ENCODE results near the gene UPB1.

UPB1 gene

DNA sequence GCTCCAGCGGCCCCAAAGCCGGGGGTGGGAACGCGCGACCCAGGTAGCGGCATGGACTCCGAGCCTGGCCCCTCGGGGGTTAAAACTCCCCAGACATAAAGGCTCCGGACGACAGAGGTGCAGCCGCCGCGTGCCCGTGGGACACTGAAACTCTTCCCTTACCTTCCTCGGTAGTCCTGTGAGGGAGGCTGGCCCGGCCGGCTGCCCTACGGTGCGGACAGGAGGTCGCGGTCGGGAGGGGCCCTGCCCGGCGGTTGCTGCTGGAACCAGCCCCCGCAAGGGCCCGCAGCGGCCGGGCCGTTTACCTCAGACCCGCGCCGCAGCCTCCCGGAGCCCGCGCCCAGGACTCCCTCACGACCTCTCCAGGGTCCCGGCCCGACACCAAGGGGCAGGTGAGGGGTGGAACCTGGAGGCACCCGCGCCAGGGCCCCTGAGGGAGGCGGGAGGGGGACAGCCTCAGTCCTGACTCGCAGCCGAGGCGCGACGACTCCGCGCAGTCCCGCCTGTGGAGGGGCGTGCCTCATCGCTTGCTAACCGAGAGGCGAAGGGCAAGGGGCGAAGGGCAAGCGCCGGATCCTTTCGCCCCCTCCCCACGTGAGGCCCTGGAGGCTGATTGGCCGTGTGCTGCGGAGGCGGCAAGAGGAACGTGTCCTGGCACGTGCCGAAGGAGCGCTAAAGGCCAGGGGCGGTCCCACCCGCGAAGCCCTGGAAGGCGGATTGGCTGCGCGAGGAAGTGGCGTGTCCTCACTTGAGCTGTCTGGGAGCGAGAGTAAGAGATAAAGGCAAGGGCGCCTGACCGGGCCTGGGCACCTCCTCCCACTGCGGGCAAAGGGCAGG is at the start of gene UPB1:
Gene UPB1 (plus strand): TSS at position 805 of the 837 bp plus-strand sequence. CDS start 72 bp downstream, outside the sequence.
- Mint-ChIP-seq H3K4me3 (no peak within 1 kb of the TSS), H3K27ac (no peak within 1 kb of the TSS), H3K4me1 (peaks cover 3% of the 10 kb centered on the region), H3K27me3 (peaks cover 21% of the 10 kb centered on the region), H3K36me3 (ENCODE audit: low read depth) (no peaks in the 10 kb centered on the region), H3K9me3 (no peaks in the 10 kb centered on the region)
- DNase-seq (no peak), ATAC-seq (no peak)

DNA sequence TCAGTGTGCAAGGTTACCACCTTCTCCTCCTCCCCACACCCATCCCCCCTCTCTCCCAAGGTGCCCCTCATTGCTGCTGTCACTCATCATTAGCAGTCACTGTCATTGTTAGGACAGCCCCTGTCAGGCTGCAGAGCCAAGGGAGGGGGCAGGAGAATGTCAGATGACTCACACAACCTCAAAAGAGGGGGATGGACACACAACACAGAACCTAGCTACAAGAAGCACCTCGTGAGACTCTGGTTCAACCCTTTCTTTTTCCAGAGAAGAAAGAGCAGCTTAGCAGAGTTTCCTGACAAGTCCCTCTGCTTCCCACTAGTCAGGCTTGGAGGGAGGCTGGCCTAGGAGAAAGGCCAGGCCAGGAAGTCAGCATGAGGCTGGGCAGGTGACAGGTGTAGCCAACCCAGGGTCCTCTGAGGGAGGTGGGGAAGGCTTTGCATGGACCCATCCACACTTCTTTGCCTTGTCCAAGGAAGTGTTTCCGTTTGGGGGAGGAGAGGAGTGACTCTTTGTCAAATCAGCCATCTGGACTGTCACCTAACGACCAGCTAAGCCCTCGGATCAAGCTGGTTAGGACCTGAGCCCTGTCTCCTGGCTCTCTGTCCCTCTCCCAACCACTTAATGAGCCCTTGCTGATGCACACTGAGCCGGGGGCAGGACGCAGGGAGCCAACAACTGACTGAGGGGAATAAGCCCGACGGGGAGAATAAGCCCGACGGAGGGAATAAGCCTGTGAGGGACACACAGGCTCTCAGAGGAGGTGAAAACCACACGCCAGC is 49.5 kb upstream of the UPB1 start:
- H3K9me3 Mint-ChIP-seq: no peaks in the 10 kb centered on the region
- peak overlapping the region; percentile 14 for H3K4me3 Mint-ChIP-seq
- H3K36me3 Mint-ChIP-seq (ENCODE audit: low read depth): peaks cover 18% of the 10 kb centered on the region
- H3K27me3 Mint-ChIP-seq: no peaks in the 10 kb centered on the region
- H3K4me1 Mint-ChIP-seq: peaks cover 60% of the 10 kb centered on the region
- H3K27ac Mint-ChIP-seq: peak overlapping the region; percentile 57
- DNase-seq (peak; percentile 62), ATAC-seq (peak; percentile 96)

DNA sequence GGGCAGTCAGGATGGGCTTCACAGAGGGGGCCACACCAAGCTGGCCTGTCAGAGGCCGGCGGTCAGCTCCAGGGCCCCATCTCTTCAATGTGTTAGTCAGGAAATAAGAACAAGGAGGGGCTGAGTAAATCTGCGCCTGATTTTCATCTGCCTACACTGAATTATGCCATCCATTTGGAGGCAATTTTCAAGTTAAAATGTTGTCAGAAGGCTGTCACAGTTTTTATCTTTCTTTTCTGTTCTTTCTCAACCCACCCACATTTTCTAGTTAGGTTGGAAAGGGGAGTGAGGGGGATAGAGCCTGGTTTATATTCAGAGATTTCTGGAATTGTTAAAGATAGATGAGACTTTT is 48.9 kb upstream of the UPB1 start:
- no peaks in the 10 kb centered on the region for H3K27me3 Mint-ChIP-seq
- no peak overlapping the region for H3K4me3 Mint-ChIP-seq
- DNase-seq: no peak
- peaks cover 13% of the 10 kb centered on the region for H3K36me3 Mint-ChIP-seq (ENCODE audit: low read depth)
- ATAC-seq: no peak
- no peak overlapping the region for H3K27ac Mint-ChIP-seq
- no peaks in the 10 kb centered on the region for H3K9me3 Mint-ChIP-seq
- H3K4me1 Mint-ChIP-seq: peaks cover 55% of the 10 kb centered on the region

DNA sequence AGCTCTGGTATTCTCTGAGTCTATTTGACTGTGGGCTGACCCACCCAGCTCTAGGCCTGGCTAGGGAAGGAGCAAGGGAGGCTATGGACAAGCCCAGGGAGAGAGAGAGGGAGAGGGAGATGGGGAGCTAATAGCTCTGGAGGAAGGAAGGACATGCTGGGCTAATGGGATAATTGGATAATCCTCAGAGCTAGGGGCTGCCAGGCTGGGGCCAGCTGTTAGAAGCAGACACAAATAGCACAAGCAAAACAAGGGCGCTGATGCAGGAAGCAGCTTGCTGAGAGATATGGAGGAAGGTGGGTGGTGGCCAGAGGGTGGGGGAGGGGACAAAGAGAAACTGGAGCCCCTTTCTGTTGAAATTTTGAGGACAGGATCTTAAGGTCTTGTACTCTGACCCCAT is 44.5 kb upstream of the UPB1 start:
- no peak for ATAC-seq
- Mint-ChIP-seq H3K4me3 (no peak overlapping the region), H3K9me3 (no peaks in the 10 kb centered on the region)

DNA sequence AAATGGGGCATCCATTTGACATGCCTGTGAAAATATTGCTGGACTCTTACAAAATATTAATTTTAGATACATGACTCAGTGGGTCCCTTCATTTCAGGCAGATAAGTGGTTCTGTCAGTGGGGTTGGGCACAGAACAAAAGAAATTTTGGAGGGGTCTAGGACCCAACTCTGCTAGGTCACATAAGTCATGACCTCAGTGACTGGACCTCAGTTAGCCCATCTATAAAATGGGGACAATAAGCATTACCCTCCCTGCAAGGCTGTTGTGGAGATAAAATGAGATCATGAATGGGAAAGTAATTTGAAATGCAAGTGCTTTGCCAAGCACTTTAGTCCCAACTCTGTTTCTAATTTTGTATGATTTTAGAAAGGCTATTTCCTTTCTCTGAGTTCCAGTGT is 44.0 kb upstream of the UPB1 start:
- Mint-ChIP-seq H3K9me3 (no peaks in the 10 kb centered on the region), H3K36me3 (ENCODE audit: low read depth) (no peaks in the 10 kb centered on the region), H3K27me3 (no peaks in the 10 kb centered on the region), H3K27ac (no peak overlapping the region), H3K4me3 (no peak overlapping the region), H3K4me1 (peaks cover 10% of the 10 kb centered on the region)
- DNase-seq (no peak), ATAC-seq (no peak)

More for the DNA sequence above, 44.5 kb upstream of the UPB1 start:
- no peak for DNase-seq
- no peak overlapping the region for H3K27ac Mint-ChIP-seq
- H3K4me1 Mint-ChIP-seq: peaks cover 15% of the 10 kb centered on the region
- H3K27me3 Mint-ChIP-seq: no peaks in the 10 kb centered on the region
- no peaks in the 10 kb centered on the region for H3K36me3 Mint-ChIP-seq (ENCODE audit: low read depth)

DNA sequence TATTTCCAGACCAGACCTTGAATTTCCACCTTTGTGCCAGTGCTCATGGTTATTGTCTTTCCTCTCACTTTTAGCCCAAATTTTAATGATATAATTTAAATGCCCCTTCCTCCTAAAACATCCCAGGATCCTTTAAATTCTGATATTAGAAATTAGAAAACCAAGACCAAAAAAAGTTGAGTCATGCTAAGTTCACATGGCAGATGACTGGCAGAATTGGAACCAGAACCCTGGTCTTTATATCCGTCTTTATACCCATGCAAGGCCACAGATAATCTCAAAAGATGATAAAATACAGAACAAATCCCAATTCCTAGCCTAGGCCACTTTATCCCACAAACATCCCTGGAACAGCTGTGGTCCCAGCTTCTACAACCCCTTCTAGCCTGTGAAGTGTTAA is 41.3 kb upstream of the UPB1 start:
- no peak overlapping the region for H3K27ac Mint-ChIP-seq
- ATAC-seq (no peak), DNase-seq (no peak)
- peaks cover 4% of the 10 kb centered on the region for H3K4me1 Mint-ChIP-seq
- H3K27me3 Mint-ChIP-seq: no peaks in the 10 kb centered on the region
- H3K4me3 Mint-ChIP-seq: no peak overlapping the region
- H3K36me3 Mint-ChIP-seq (ENCODE audit: low read depth): no peaks in the 10 kb centered on the region
- H3K9me3 Mint-ChIP-seq: no peaks in the 10 kb centered on the region

DNA sequence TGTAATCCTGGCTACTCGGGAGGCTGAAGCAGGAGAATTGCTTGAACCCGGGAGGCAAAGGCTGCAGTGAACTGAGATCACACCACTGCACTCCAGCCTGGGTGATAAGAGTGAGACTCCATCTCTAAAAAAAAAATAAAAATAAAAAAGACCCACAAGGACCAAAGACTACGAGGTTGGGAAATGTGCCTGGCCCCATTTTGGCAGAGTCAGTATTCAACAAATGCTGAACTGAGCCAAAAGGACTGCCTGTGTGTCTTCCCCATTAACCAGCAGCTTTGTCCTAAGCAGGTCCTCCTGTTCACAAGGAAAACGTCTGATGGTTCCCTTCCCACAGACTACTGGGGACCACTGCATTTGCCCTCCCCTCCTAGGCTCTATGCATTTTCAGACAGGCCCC is 40.1 kb upstream of the UPB1 start:
- H3K9me3 Mint-ChIP-seq: no peaks in the 10 kb centered on the region
- peaks cover 3% of the 10 kb centered on the region for H3K4me1 Mint-ChIP-seq
- no peak overlapping the region for H3K4me3 Mint-ChIP-seq
- H3K36me3 Mint-ChIP-seq (ENCODE audit: low read depth): no peaks in the 10 kb centered on the region
- H3K27me3 Mint-ChIP-seq: no peaks in the 10 kb centered on the region
- ATAC-seq: no peak
- no peak overlapping the region for H3K27ac Mint-ChIP-seq
- no peak for DNase-seq

DNA sequence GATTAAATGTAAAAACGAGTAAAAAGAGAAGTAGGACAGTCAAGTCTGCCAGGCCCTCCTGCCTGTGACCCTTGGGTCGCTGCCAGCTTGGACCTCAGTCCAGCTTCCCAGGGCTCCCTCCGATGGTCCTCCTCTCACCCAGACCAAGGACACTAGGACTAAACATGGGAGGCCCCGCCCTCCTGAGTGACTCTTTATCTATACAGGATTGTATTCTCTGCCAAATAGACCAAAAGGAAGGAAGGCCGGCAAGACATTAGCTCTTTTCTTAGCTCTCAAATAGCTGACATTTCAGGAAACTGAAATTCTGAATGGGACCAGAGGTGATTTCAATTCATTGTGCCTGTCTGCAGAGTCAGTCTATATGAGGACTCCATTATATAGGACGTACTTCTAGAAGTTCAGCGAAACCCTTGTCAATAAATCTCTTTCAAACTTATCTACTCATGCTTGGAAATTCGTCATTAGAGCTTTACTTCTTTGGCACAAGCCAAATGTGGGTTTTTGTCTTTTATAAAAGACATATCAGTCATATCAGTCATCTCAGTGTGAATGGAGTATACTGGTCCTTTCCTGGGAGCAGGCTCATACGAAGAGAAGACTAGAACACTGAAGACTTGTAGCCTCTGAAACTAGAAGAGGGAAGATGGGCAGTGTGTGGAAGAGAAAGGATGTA is 39.2 kb upstream of the UPB1 start:
- Mint-ChIP-seq H3K4me3 (no peak overlapping the region), H3K4me1 (peaks cover 4% of the 10 kb centered on the region), H3K36me3 (ENCODE audit: low read depth) (no peaks in the 10 kb centered on the region), H3K9me3 (no peaks in the 10 kb centered on the region), H3K27me3 (no peaks in the 10 kb centered on the region), H3K27ac (no peak overlapping the region)
- no peak for DNase-seq
- ATAC-seq: no peak

DNA sequence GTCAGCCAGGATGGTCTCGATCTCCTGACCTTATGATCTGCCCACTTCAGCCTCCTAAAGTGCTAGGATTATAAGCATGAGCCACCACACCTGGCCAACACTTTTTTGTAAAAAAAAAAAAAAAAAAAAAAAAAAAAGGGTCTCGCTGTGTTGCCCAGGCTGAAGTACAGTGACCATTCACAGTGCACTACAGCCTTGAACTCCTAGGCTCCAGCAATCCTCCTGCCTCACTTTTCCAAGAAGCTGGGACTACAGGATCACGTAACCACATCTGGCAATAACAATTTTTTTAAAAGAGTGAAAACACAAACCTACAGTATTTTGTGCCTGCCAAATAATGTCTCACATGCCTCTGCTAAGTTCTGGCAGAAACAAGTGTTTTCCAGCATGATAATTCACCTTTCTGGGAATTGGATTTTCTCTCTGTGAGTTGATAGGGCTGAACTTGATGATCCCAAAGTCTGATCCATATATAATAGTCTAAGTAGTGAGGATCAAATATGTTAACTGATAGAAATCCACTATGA is 37.2 kb upstream of the UPB1 start:
- DNase-seq (no peak), ATAC-seq (no peak)
- H3K27me3 Mint-ChIP-seq: no peaks in the 10 kb centered on the region
- H3K36me3 Mint-ChIP-seq (ENCODE audit: low read depth): no peaks in the 10 kb centered on the region
- H3K9me3 Mint-ChIP-seq: no peaks in the 10 kb centered on the region
- H3K4me3 Mint-ChIP-seq: no peak overlapping the region
- H3K27ac Mint-ChIP-seq: no peak overlapping the region
- H3K4me1 Mint-ChIP-seq: peaks cover 4% of the 10 kb centered on the region

DNA sequence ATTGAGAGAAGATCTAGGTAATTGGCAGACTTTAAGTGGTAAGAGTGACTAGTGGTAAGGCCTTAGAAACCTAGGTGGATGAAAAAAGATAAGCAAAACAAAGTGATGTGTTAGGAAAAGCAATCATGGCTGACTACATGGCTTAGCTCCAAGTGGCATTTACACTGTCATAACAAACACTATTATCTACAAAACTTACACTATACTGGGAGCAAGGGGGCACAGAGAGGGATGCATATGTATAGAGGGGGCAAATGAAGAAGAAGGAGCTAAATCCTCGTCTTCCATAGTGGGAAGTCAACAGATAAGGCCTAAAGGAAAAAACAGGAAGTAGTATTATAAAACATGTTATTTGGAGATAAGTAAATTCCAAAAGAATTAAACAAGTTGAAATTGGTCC is 35.2 kb upstream of the UPB1 start:
- peaks cover 4% of the 10 kb centered on the region for H3K4me1 Mint-ChIP-seq
- H3K27me3 Mint-ChIP-seq: no peaks in the 10 kb centered on the region
- no peaks in the 10 kb centered on the region for H3K36me3 Mint-ChIP-seq (ENCODE audit: low read depth)
- no peak overlapping the region for H3K4me3 Mint-ChIP-seq
- H3K27ac Mint-ChIP-seq: no peak overlapping the region
- ATAC-seq (no peak), DNase-seq (no peak)
- H3K9me3 Mint-ChIP-seq: no peaks in the 10 kb centered on the region

DNA sequence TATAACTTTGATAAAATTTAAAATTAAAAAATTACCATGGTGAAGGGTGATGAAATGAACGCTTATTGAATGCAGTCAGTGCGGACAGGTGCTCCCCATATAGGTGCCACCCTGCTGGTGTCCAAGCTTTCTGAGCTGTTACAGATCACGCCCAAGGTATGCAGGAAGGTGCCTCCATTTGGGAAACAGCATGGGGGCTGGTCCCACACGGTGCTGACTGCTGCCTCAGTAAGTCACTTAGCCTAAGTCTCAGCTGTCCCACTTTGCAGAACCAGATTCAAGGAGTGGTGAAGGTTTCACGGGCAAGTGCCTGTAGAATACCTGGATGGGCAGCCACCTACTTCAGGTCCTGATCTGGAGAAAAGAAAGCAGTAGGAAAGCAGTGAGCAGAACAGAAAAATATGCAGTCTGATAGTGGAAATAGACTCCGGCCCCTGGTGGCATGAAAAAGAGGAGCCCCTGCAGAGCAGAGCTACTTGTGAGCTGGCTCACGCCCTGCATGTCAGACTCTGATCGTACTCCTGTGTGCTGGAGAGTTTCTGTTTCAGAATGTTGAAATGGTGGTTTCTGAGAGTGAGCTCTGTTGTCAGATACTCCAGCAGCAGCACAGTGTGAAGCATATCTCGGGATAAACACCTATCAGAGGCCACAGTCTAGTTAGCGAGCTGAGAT is 34.6 kb upstream of the UPB1 start:
- H3K4me1 Mint-ChIP-seq: peaks cover 8% of the 10 kb centered on the region

DNA sequence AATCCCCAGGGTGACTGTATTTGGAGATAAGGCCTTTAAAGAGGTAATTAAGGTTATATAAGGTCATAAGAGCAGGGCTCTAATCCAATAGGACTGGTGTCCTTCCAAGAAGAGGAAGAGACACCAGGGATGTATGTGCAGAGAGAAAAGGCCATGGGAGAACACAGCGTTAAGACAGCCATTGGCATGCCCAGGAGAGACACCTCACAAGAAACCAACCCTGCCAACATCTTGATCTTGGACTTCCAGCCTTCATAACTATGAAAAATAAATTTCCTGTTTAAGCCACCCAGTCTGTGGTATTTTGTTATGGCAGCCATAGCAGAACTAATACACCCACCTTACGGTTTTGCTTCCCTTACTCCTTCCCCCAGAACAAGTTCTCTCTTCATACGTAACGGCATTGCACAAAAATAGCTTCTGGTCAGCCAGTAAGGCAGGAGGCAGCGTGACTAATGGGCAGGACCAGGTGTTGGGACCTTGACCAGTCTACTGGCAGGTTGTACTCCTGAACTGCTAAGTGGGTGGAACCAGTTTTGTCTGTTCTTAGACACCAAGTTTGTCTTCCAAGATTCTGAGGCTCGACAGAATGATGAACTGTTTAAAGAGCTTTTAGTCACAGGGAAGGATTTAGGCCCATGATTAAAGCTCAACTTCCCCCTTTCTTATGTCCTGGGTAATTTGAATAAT is 31.9 kb upstream of the UPB1 start:
- Mint-ChIP-seq H3K27ac (no peak overlapping the region), H3K36me3 (ENCODE audit: low read depth) (no peaks in the 10 kb centered on the region)
- ATAC-seq: no peak

More for the DNA sequence above, 34.6 kb upstream of the UPB1 start:
- Mint-ChIP-seq H3K36me3 (ENCODE audit: low read depth) (no peaks in the 10 kb centered on the region), H3K27me3 (no peaks in the 10 kb centered on the region), H3K4me3 (no peak overlapping the region), H3K9me3 (no peaks in the 10 kb centered on the region), H3K27ac (no peak overlapping the region)
- ATAC-seq (peak; percentile 54), DNase-seq (no peak)

DNA sequence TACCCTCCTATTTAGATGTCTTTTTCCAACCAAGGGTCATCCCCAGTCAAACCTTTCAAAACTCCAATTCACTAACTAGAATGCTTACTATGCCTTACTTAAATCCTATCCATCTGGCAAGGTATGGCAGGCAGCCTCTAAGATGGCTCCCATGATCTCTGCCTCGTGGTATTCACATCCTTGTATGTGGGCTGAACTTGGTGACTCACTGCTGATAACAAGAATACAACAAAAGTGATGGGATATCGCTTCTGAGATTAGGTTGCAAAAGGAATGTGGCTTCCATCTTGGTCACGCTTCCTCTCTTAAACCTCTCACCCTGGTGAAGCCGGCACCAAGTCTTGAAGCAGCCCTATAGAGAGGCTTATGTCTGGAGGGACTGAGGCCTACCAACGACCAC is 29.6 kb upstream of the UPB1 start:
- no peaks in the 10 kb centered on the region for H3K36me3 Mint-ChIP-seq (ENCODE audit: low read depth)
- ATAC-seq (no peak), DNase-seq (no peak)
- H3K4me3 Mint-ChIP-seq: no peak overlapping the region
- H3K9me3 Mint-ChIP-seq: no peaks in the 10 kb centered on the region
- peaks cover 12% of the 10 kb centered on the region for H3K4me1 Mint-ChIP-seq
- no peaks in the 10 kb centered on the region for H3K27me3 Mint-ChIP-seq
- H3K27ac Mint-ChIP-seq: no peak overlapping the region

More for the DNA sequence above, 31.9 kb upstream of the UPB1 start:
- Mint-ChIP-seq H3K27me3 (no peaks in the 10 kb centered on the region), H3K4me1 (peaks cover 13% of the 10 kb centered on the region), H3K9me3 (no peaks in the 10 kb centered on the region), H3K4me3 (no peak overlapping the region)
- no peak for DNase-seq

DNA sequence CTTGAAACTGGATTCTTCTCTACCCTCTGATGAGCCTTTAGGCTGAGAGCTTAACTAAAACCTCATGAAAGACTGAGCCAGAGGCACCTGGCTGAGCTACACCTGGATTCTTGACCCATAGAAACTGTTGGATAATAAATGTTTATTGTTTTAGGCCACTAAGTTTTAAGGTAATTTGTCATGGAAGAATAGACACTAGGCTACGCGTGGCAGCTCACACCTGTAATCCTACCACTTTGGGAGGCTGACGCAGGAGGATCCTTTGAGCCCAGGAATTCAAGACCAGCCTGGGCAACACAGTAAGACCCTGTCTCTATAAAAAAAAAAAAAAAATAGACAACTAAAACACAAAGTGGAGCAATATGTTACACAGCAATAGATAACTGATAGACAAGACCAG is 29.2 kb upstream of the UPB1 start:
- DNase-seq (no peak), ATAC-seq (no peak)
- no peaks in the 10 kb centered on the region for H3K36me3 Mint-ChIP-seq (ENCODE audit: low read depth)
- no peak overlapping the region for H3K27ac Mint-ChIP-seq
- H3K27me3 Mint-ChIP-seq: no peaks in the 10 kb centered on the region
- no peaks in the 10 kb centered on the region for H3K9me3 Mint-ChIP-seq
- H3K4me1 Mint-ChIP-seq: peaks cover 9% of the 10 kb centered on the region
- no peak overlapping the region for H3K4me3 Mint-ChIP-seq

Measured in activated naive CD8-positive, alpha-beta T cell treated with anti-CD3 and anti-CD28 coated beads, Interleukin-2, amount 50 U/mL, for 24 hours (primary cell).